B cell (primary cell): Measurements from ENCODE around the gene AP1M2. TPM values are rescaled to one million over a fixed set of nuclear protein-coding genes. Genes with fewer than 3 reads are reported as not detected.

ENCODE experiments used
- ATAC-seq: fragments of 200-7000 bp; cut with Tn5 transposase; one replicate; pipeline ENCODE4 v1.10.0; 2021; ENCODE audit warnings: low read depth, mild to moderate bottlenecking, moderate number of reproducible peaks, moderate library complexity
- CTCF ChIA-PET: fragments of 350-600 bp; sonication (Branson Sonifier 250); formaldehyde crosslinking; loops from one replicate; lab custom pipeline; 2021; ENCODE audit warnings: antibody characterized with exemption, inconsistent platforms; lab: Charles Lee
- POLR2A ChIA-PET: fragments of 350-600 bp; sonication (Branson Sonifier 250); formaldehyde crosslinking; loops from one replicate; lab custom pipeline; 2021; ENCODE audit warnings: antibody characterized with exemption; lab: Charles Lee
- DNase-seq: peaks from one replicate; pipeline ENCODE4 v3.0.0; 2013
- H2AFZ ChIP-seq: 2 replicates; pipeline ENCODE4 v1.6.1; 2012; ENCODE audit warnings: mild to moderate bottlenecking, low read depth, low read length; ENCODE audit not compliant: insufficient read depth, poor library complexity, severe bottlenecking
- H3K27ac ChIP-seq, 2 donors: 1 replicate in 1 of 2; 2 replicates in 1 of 2; pipeline ENCODE4 v1.5.1; 2012 to 2013; ENCODE audit warnings: low read length in 2 of 2, mild to moderate bottlenecking in 2 of 2, moderate library complexity in 1 of 2
- H3K27me3 ChIP-seq, 4 experiments: fragments of 200-600 bp in 1 of 4; sonication (generic) in 1 of 4; replicated peaks in 1 of 4; 1 replicate in 2 of 4; 2 replicates in 2 of 4; pipeline versions ENCODE4 v1.6.1 to v1.7.0; 2013 to 2016; ENCODE audit warnings: low read length in 3 of 4, mild to moderate bottlenecking in 2 of 4, mixed read lengths in 1 of 4, moderate library complexity in 1 of 4; ENCODE audit not compliant: insufficient read depth in 4 of 4, control insufficient read depth in 3 of 4; ENCODE audit errors: control extremely low read depth in 1 of 4
- H3K36me3 ChIP-seq, 2 experiments: replicated peaks in 1 of 2; 1 replicate in 1 of 2; 2 replicates in 1 of 2; pipeline versions ENCODE4 v1.6.1 to v1.7.1; 2013; ENCODE audit warnings: low read length in 1 of 2; ENCODE audit not compliant: insufficient read depth in 2 of 2, control insufficient read depth in 1 of 2; ENCODE audit errors: control extremely low read depth in 1 of 2, extremely low read depth in 1 of 2
- H3K4me1 ChIP-seq, 2 donors: fragments of 200-600 bp in 1 of 2; sonication (generic) in 1 of 2; 1 replicate in 1 of 2; 2 replicates in 1 of 2; pipeline versions ENCODE4 v1.5.1 to v1.6.1; 2013 to 2017; ENCODE audit warnings: low read length in 2 of 2; ENCODE audit not compliant: control insufficient read depth in 2 of 2, insufficient read depth in 2 of 2
- H3K4me2 ChIP-seq: replicated peaks from 2 replicates; pipeline ENCODE3; 2012; ENCODE audit warnings: mild to moderate bottlenecking, low read depth, low read length; ENCODE audit not compliant: poor library complexity, severe bottlenecking
- H3K4me3 ChIP-seq, 5 experiments: fragments of 200-600 bp in 1 of 5; sonication (generic) in 1 of 5; 1 replicate in 3 of 5; 2 replicates in 2 of 5; pipeline versions ENCODE4 v1.5.1 to v1.7.0; 2011 to 2016; ENCODE audit warnings: low read length in 4 of 5, mild to moderate bottlenecking in 4 of 5, low read depth in 2 of 5, control low read depth in 1 of 5, moderate library complexity in 1 of 5; ENCODE audit not compliant: insufficient read depth in 1 of 5; ENCODE audit errors: control extremely low read depth in 1 of 5, extremely low read depth in 1 of 5
- H3K79me2 ChIP-seq: fragments of 200-600 bp; sonication (generic); one replicate; pipeline ENCODE4 v1.6.0; 2016; ENCODE audit warnings: low read length; ENCODE audit not compliant: control insufficient read depth, insufficient read depth
- H3K9ac ChIP-seq: fragments of 200-600 bp; sonication (generic); 2 replicates; pipeline ENCODE4 v1.6.1; 2017; ENCODE audit warnings: mild to moderate bottlenecking, low read length, moderate library complexity
- H3K9me3 ChIP-seq, 3 donors: one replicate each; pipeline versions ENCODE4 v1.6.1 to v1.7.1; 2013; ENCODE audit warnings: low read length in 2 of 3; ENCODE audit not compliant: control insufficient read depth in 2 of 3, insufficient read depth in 1 of 3; ENCODE audit errors: control extremely low read depth in 1 of 3
- H4K20me1 ChIP-seq: 2 replicates; pipeline ENCODE4 v1.6.0; 2012; ENCODE audit warnings: mild to moderate bottlenecking, low read length; ENCODE audit not compliant: insufficient read depth, control insufficient read depth, poor library complexity, severe bottlenecking
- H3K27ac Mint-ChIP-seq: one replicate; pipeline ENCODE4 v1.8.0; 2021; ENCODE audit warnings: mixed read lengths
- H3K27me3 Mint-ChIP-seq: one replicate; pipeline ENCODE4 v1.8.0; 2021; ENCODE audit warnings: mixed read lengths
- H3K4me1 Mint-ChIP-seq: one replicate; pipeline ENCODE4 v1.8.0; 2021; ENCODE audit warnings: mixed read lengths
- H3K4me3 Mint-ChIP-seq: one replicate; pipeline ENCODE4 v1.8.0; 2021; ENCODE audit warnings: mixed read lengths
- H3K9me3 Mint-ChIP-seq: one replicate; pipeline ENCODE4 v1.8.0; 2022; ENCODE audit warnings: mixed read lengths; ENCODE audit not compliant: insufficient read depth
- EZH2 ChIP-seq: IDR thresholded peaks from 2 replicates; pipeline ENCODE4 v1.6.1; 2012; ENCODE audit warnings: borderline replicate concordance, low read depth, mild to moderate bottlenecking, moderate library complexity, low read length; ENCODE audit not compliant: insufficient read depth, poor library complexity, severe bottlenecking
- WGBS: methylation state at CpG from one replicate; pipeline ENCODE4 v1.1.5; 2013; ENCODE audit warnings: missing lambda C conversion rate; ENCODE audit not compliant: insufficient coverage; 5-methylcytosine and 5-hydroxymethylcytosine counted together
- intact Hi-C: fragments of 100-400 bp; cut with micrococcal nuclease; formaldehyde crosslinking; loops from one replicate; pipeline ENCODE4 v1.10.0; 2022
- polyA plus RNA-seq: library from polyadenylated mRNA; depleted of rRNA; stranded (reverse); fragments of >200 nt; gene quantifications from 2 replicates; pipeline ENCODE4 v1.2.3, GENCODE V29; 2012
- total RNA-seq, 2 donors: library from RNA; stranded (reverse); fragments of 120-200 nt in 1 of 2; gene quantifications; 1 replicate in 1 of 2; 2 replicates in 1 of 2; pipeline versions ENCODE4 v1.2.3 to v1.2.4, GENCODE V29; 2013 to 2022
- TF ChIP-seq, protein P1 (sequence below): fragments of 200-600 bp; IDR thresholded peaks from one replicate; pipeline ENCODE4 v1.8.0; 2022; ENCODE audit warnings: antibody characterized with exemption, mild to moderate bottlenecking

Gene AP1M2
- total and polyA plus RNA-seq, 2 donors (not counting 1 experiment from before 2014, with no cell fraction given), result not detected

DNA sequence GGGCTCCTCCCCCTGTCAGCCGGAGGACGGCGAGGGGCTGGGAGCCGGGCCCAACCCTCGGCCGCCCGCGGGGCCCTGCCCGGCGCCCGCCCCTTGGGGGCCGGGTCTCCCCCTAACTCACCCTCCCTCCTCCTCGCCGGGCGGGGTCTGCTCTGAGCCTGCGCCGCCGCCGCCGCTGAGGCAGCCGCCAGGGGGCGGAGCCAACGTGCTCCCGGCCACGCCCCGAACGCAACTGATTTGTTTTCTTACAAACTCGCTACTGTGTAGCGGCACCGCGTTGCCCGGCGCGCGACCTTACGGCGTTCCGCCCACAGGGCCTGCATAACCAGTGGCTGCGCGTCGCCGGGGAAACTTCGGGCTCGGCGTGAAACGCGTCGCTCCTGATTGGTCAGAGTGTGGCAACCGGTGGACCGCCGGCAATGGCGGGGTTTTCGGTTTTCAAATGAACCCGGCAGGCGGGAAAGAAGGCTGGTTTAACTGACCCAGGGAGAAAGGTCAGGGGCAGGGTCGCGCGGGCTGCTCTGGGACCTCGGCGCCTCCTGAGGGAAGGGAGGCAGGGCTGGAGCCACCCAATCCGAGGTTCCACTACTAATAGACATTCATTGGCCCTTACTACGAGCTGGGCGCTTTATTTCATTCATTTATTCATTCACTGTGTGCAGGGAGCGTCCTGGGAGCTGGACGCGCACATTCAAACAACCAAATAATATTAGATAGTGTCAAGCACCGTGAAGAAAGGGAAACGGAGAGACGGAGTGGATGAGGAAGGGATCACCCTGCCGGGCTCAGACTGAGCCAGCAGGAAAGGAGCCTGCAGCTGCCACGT is 18.1 kb downstream of the AP1M2 start, which contains the start of gene CDKN2D:
Gene CDKN2D (minus strand): TSS at position 154 of the 826 bp plus-strand sequence. CDS start 326 bp downstream, outside the sequence.
- Mint-ChIP-seq H3K27me3 (no peaks in the 10 kb centered on the region), H3K9me3 (no peaks in the 10 kb centered on the region), H3K4me1 (peaks cover 49% of the 10 kb centered on the region), H3K27ac (peak within 1 kb of the TSS; percentile 96), H3K4me3 (peak within 1 kb of the TSS; percentile 95)
- H3K27ac ChIP-seq, result peak within 1 kb of the TSS; percentile 87 to 88
- ATAC-seq (peak; percentile 66), DNase-seq (peak; percentile 99)
- no peaks in the 10 kb centered on the region for H3K9me3 ChIP-seq
- ChIA-PET CTCF (interaction anchor here (0.5 to 12.0 kb wide), 8 partner anchors 12 to 280 kb away, joined by 3 to 102 read pairs (median 9); partner anchors contain the start of genes ATG4D and ICAM5), POLR2A (interaction anchor here (0.6 to 2.7 kb wide), 6 partner anchors 15 to 750 kb away, joined by 3 to 15 read pairs (median 4); partner anchors contain the start of gene FBXL12)
- intact Hi-C loops, result loop anchor here (1.0 to 5.0 kb wide), 9 partner anchors 34 to 302 kb away; partner anchors contain the start of genes CARM1, CDC37, TMED1 and TYK2
- no peak for TF ChIP-seq EZH2
- TF ChIP-seq, protein P1, sequence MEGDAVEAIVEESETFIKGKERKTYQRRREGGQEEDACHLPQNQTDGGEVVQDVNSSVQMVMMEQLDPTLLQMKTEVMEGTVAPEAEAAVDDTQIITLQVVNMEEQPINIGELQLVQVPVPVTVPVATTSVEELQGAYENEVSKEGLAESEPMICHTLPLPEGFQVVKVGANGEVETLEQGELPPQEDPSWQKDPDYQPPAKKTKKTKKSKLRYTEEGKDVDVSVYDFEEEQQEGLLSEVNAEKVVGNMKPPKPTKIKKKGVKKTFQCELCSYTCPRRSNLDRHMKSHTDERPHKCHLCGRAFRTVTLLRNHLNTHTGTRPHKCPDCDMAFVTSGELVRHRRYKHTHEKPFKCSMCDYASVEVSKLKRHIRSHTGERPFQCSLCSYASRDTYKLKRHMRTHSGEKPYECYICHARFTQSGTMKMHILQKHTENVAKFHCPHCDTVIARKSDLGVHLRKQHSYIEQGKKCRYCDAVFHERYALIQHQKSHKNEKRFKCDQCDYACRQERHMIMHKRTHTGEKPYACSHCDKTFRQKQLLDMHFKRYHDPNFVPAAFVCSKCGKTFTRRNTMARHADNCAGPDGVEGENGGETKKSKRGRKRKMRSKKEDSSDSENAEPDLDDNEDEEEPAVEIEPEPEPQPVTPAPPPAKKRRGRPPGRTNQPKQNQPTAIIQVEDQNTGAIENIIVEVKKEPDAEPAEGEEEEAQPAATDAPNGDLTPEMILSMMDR, result no peak
- H3K9ac ChIP-seq, result peak within 1 kb of the TSS; percentile 85
- H3K36me3 ChIP-seq, result peaks cover 0 to 2% of the 10 kb centered on the region in 2 experiments
- peaks cover 24% of the 10 kb centered on the region for H4K20me1 ChIP-seq
- WGBS, result under 1% methylated on average over 66 of the region's 71 CpGs
- peaks cover 28 to 44% of the 10 kb centered on the region in 2 donors for H3K4me1 ChIP-seq
- H2AFZ ChIP-seq, result peak within 1 kb of the TSS; percentile 66
- peak within 1 kb of the TSS; percentile 92 to 99 (median 97) for H3K4me3 ChIP-seq
- H3K4me2 ChIP-seq, result peak within 1 kb of the TSS; percentile 82
- peaks cover 31% of the 10 kb centered on the region for H3K79me2 ChIP-seq
- no peaks in the 10 kb centered on the region for H3K27me3 ChIP-seq
